Adipocyte (in vitro differentiated cells): ENCODE results near the gene KLF16.

Experiments used
- DNase-seq: peaks from one replicate; pipeline ENCODE4 v3.0.0-alpha.2; 2015; ENCODE audit warnings: low read depth
- H3K27me3 ChIP-seq: replicated peaks from 2 replicates; pipeline ENCODE4 v1.7.0; 2013; ENCODE audit warnings: mild to moderate bottlenecking, low read length, moderate library complexity; ENCODE audit not compliant: control insufficient read depth, insufficient read depth
- H3K36me3 ChIP-seq: 2 replicates; pipeline ENCODE4 v1.7.0; 2013; ENCODE audit warnings: low read length, mild to moderate bottlenecking, moderate library complexity; ENCODE audit not compliant: control insufficient read depth, insufficient read depth, severe bottlenecking
- H3K4me1 ChIP-seq: 2 replicates; pipeline ENCODE4 v1.7.0; 2013; ENCODE audit warnings: mild to moderate bottlenecking, low read length, moderate library complexity; ENCODE audit not compliant: control insufficient read depth, insufficient read depth
- H3K4me3 ChIP-seq: 2 replicates; pipeline ENCODE4 v1.7.0; 2013; ENCODE audit warnings: mild to moderate bottlenecking, low read length, moderate library complexity
- H3K9ac ChIP-seq: 2 replicates; pipeline ENCODE4 v1.7.0; 2013; ENCODE audit warnings: mild to moderate bottlenecking, low read length, moderate library complexity
- H3K9me3 ChIP-seq: 2 replicates; pipeline ENCODE4 v1.7.0; 2013; ENCODE audit warnings: mild to moderate bottlenecking, low read length, moderate library complexity; ENCODE audit not compliant: control insufficient read depth

Gene KLF16

GRCh38 chr19:1823020-1823419 is 40.4 kb downstream of the KLF16 start:
- no peak for DNase-seq
- Histone ChIP-seq H3K27me3 (no peaks in the 10 kb centered on the region), H3K36me3 (peaks cover 40% of the 10 kb centered on the region), H3K9me3 (no peaks in the 10 kb centered on the region), H3K4me1 (peaks cover 4% of the 10 kb centered on the region), H3K9ac (no peak overlapping the region), H3K4me3 (no peak overlapping the region)

- DNase-seq = no peak
- Histone ChIP-seq H3K9ac (no peak overlapping the region), H3K9me3 (no peaks in the 10 kb centered on the region), H3K36me3 (peaks cover 43% of the 10 kb centered on the region), H3K27me3 (no peaks in the 10 kb centered on the region), H3K4me1 (peaks cover 4% of the 10 kb centered on the region), H3K4me3 (no peak overlapping the region)
Measured at GRCh38 chr19:1822210-1822609, 41.2 kb downstream of the KLF16 start.

DNA sequence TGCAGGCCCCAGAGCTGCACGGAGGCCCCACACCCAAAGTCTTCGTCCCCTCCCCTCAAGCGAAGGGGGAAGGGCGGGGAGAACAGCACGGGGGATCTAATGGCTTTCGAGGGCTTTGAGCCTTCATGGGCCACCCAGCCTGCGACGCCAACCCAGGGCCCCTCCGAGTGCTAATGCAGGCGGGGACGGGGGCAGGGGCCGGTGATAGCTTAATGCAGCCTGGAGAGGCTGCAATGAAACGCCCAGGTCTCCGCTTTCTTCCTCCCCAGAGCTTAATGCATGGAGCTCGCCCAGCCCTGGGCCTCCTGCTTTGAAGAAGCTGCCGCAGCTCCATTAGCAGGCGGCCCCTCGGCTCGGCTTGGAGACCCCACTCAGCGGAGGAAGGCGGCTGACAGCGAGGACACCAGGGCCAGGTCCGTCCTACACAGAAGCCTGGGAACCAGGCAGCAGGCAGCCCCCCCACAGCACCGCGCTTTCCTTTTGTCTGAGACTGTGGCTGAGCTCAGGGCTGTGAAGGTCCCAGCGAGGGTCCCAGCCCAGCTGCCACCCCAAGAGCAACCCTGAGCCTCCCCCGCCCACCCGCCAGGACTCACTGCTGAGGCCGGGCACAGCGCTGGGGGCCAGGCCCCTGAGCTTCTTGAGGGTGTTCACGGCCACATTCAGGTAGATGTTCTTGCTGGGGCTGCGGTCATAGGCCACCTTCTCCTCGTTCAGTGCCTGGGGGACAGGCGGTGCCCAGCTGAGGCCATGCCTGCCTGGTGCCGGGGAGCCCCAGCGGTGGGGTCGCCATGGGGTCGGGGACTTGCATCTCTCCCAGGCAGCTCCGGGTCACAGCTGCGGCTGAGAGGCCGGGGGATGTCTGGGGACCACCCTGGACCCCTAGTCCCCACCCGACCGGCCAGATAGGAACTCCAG is 43.8 kb downstream of the KLF16 start:
- peaks cover 62% of the 10 kb centered on the region for H3K36me3 ChIP-seq

DNA sequence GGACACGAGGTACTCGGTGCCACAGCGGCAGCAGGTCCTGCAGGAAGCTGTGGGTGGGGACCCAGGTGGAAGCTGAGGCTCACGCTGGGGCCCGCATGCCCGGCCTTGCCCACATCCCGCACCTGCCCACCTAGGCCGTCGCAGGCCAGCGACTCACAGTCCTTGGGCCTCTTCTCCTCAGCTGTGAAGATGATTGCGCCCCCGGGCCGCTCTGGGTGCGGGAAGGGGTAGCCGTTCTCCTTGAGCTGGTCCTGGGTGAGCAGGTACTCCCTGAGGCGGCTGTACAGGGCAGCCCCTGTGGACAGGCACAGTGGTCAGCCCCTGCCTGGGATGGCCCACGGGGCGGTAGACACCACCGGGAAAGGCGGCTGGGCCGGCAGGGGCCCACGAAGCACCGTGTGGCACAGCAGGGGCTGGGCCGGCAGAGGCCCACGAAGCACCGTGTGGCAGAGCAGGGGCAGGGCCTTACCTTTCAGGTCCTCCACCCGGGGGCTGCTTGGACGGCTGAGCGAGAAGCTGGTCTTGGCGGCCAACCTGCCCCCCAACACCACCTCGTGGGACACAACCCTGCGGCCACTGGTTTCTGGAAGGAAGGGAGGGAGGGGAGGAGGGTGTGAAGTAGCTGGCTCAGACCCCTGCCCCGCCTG is 44.7 kb downstream of the KLF16 start:
- DNase-seq = no peak
- Histone ChIP-seq H3K36me3 (peaks cover 56% of the 10 kb centered on the region), H3K27me3 (no peaks in the 10 kb centered on the region), H3K9ac (no peak overlapping the region), H3K4me1 (no peaks in the 10 kb centered on the region), H3K4me3 (no peak overlapping the region), H3K9me3 (no peaks in the 10 kb centered on the region)

More for the DNA sequence above, 43.8 kb downstream of the KLF16 start:
- no peak overlapping the region for H3K4me3 ChIP-seq
- H3K27me3 ChIP-seq = no peaks in the 10 kb centered on the region
- no peaks in the 10 kb centered on the region for H3K9me3 ChIP-seq
- H3K4me1 ChIP-seq = no peaks in the 10 kb centered on the region
- no peak for DNase-seq
- H3K9ac ChIP-seq = no peak overlapping the region

- H3K9me3 ChIP-seq = no peaks in the 10 kb centered on the region
- H3K9ac ChIP-seq = no peak overlapping the region
- no peak overlapping the region for H3K4me3 ChIP-seq
- no peaks in the 10 kb centered on the region for H3K27me3 ChIP-seq
- peaks cover 56% of the 10 kb centered on the region for H3K36me3 ChIP-seq
- H3K4me1 ChIP-seq = peaks cover 6% of the 10 kb centered on the region
- no peak for DNase-seq
Measured at GRCh38 chr19:1817553-1818179, 45.7 kb downstream of the KLF16 start.

- Histone ChIP-seq H3K36me3 (peaks cover 53% of the 10 kb centered on the region), H3K9me3 (no peaks in the 10 kb centered on the region), H3K4me1 (peaks cover 7% of the 10 kb centered on the region), H3K4me3 (no peak overlapping the region), H3K9ac (no peak overlapping the region), H3K27me3 (no peaks in the 10 kb centered on the region)
- DNase-seq = no peak
Measured at GRCh38 chr19:1816530-1817298, 46.7 kb downstream of the KLF16 start.

- H3K9me3 ChIP-seq = no peaks in the 10 kb centered on the region
- no peak overlapping the region for H3K4me3 ChIP-seq
- no peak for DNase-seq
- H3K4me1 ChIP-seq = peaks cover 10% of the 10 kb centered on the region
- no peak overlapping the region for H3K9ac ChIP-seq
- H3K36me3 ChIP-seq = peaks cover 50% of the 10 kb centered on the region
- H3K27me3 ChIP-seq = no peaks in the 10 kb centered on the region
Measured at GRCh38 chr19:1815605-1816529, 47.5 kb downstream of the KLF16 start.

DNA sequence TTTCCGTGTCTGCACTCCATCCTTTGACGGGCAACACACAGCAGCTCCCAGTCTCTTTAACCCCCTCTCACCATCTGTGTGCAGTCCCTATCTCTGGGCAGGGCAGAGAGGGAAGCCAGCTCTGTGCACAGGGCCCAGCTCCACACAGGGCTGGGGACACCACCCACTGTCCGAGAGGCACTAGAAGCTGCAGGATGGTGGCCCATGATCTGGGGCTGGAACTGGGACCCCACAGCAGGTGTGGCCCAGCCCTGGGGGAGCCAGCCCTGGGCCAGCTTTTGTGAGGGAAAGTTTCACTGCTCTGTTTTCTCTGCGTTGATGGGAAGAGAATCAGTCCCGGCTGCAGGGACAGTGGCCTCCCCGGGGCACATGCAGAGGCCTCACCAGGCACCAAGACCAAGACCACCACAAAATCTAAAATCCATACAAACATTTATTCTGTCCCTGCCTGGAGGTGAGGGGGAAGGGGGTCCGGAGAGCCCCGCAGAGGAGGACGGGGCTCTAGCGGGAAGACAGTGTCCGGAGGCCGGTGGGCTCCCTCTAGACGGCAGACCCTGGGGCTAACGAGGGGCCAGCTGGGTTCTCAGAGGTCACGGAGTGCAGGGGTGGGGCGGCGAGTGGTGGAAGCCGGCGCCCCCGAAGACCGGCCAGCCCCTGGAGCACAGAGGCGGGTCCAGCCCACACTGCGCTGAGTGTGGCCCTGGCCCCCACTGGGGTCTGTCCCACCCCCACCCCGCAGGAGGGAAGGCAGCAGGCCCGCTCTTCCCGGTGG is 48.4 kb downstream of the KLF16 start:
- H3K36me3 ChIP-seq = peaks cover 42% of the 10 kb centered on the region
- no peak for DNase-seq
- no peak overlapping the region for H3K9ac ChIP-seq
- no peaks in the 10 kb centered on the region for H3K9me3 ChIP-seq
- peaks cover 10% of the 10 kb centered on the region for H3K4me1 ChIP-seq
- no peak overlapping the region for H3K4me3 ChIP-seq
- H3K27me3 ChIP-seq = no peaks in the 10 kb centered on the region

DNA sequence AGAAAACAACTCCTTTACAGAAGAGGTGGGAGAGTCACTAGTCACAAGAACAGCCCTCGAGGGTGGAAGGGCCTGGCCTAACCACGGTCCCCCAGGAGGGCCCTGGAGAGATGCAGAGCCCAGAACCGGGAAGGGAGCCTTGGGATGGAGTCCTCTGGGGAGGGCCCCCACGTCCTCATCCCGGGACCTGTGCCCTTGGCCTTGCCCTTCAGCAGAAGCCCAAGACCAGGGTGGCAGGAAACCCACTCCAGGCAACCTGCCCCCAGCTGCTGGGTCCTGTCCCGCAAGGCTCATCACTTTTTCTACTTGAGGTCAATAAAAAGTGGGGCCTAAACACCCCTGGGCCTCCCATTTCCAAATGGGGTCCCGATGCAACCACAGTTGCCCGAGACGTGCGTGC is 49.0 kb downstream of the KLF16 start:
- Histone ChIP-seq H3K36me3 (peaks cover 37% of the 10 kb centered on the region), H3K9me3 (no peaks in the 10 kb centered on the region), H3K27me3 (no peaks in the 10 kb centered on the region), H3K9ac (no peak overlapping the region), H3K4me3 (no peak overlapping the region), H3K4me1 (peaks cover 10% of the 10 kb centered on the region)
- no peak for DNase-seq
